Forelimb muscle (tissue), 1 donor: ENCODE data around the gene PCDHB14. TPM values are rescaled to one million over a fixed set of nuclear protein-coding genes. Genes with fewer than 3 reads are reported as not detected.

ENCODE experiments used
- polyA plus RNA-seq: library from polyadenylated mRNA; unstranded; fragments of 120-200 nt; gene quantifications from one replicate; pipeline ENCODE4 v1.2.1, GENCODE V29; 2013; ENCODE audit not compliant: insufficient read length

PCDHB14 gene
- polyA plus RNA-seq, 1 donor = 6.3 TPM

Other genes starting within 250 kb of the PCDHB14 start
- 0.11 TPM for gene PCDHB1, start 172.0 kb upstream of the PCDHB14 start, polyA plus RNA-seq
- gene PCDHB2, start 128.7 kb upstream of the PCDHB14 start, polyA plus RNA-seq = 2.2 TPM
- 1.6 TPM for gene PCDHB3, start 122.9 kb upstream of the PCDHB14 start, polyA plus RNA-seq
- 3.1 TPM for gene PCDHB4, start 101.5 kb upstream of the PCDHB14 start, polyA plus RNA-seq
- gene PCDHB5, start 88.1 kb upstream of the PCDHB14 start, polyA plus RNA-seq = 3.8 TPM
- gene PCDHB6, start 73.3 kb upstream of the PCDHB14 start, polyA plus RNA-seq = 1.4 TPM
- gene PCDHB7, start 50.7 kb upstream of the PCDHB14 start, polyA plus RNA-seq = 1.9 TPM
- gene PCDHB8, start 45.6 kb upstream of the PCDHB14 start, polyA plus RNA-seq = 1.8 TPM
- gene PCDHB16, start 41.0 kb upstream of the PCDHB14 start, polyA plus RNA-seq = 2.5 TPM
- gene PCDHB9, start 36.2 kb upstream of the PCDHB14 start, polyA plus RNA-seq = 2.9 TPM
- gene PCDHB10, start 31.0 kb upstream of the PCDHB14 start, polyA plus RNA-seq = 3.6 TPM
- 2.2 TPM for gene PCDHB11, start 23.7 kb upstream of the PCDHB14 start, polyA plus RNA-seq
- 2.5 TPM for gene PCDHB12, start 14.6 kb upstream of the PCDHB14 start, polyA plus RNA-seq
- gene PCDHB13, start 9.4 kb upstream of the PCDHB14 start, polyA plus RNA-seq = 2.4 TPM
- 7.0 TPM for gene PCDHB15, start 22.1 kb downstream of the PCDHB14 start, polyA plus RNA-seq
- 0.10 TPM for gene SLC25A2, start 80.7 kb downstream of the PCDHB14 start, polyA plus RNA-seq
- 76.1 TPM for gene TAF7, start 97.4 kb downstream of the PCDHB14 start, polyA plus RNA-seq
- gene PCDHGA1, start 107.2 kb downstream of the PCDHB14 start, polyA plus RNA-seq = 0.58 TPM
- gene PCDHGA2, start 115.4 kb downstream of the PCDHB14 start, polyA plus RNA-seq = 2.1 TPM
- 1.1 TPM for gene PCDHGA3, start 120.5 kb downstream of the PCDHB14 start, polyA plus RNA-seq
- 0.49 TPM for gene PCDHGB1, start 126.8 kb downstream of the PCDHB14 start, polyA plus RNA-seq
- 1.0 TPM for gene PCDHGA4, start 131.7 kb downstream of the PCDHB14 start, polyA plus RNA-seq
- 1.7 TPM for gene PCDHGB2, start 136.7 kb downstream of the PCDHB14 start, polyA plus RNA-seq
- 2.6 TPM for gene PCDHGA5, start 140.8 kb downstream of the PCDHB14 start, polyA plus RNA-seq
- 1.6 TPM for gene PCDHGB3, start 146.9 kb downstream of the PCDHB14 start, polyA plus RNA-seq
- gene PCDHGA6, start 150.5 kb downstream of the PCDHB14 start, polyA plus RNA-seq = 2.6 TPM
- 1.4 TPM for gene PCDHGA7, start 159.4 kb downstream of the PCDHB14 start, polyA plus RNA-seq
- 1.7 TPM for gene PCDHGB4, start 164.4 kb downstream of the PCDHB14 start, polyA plus RNA-seq
- 0.73 TPM for gene PCDHGA8, start 169.3 kb downstream of the PCDHB14 start, polyA plus RNA-seq
- gene PCDHGB5, start 174.6 kb downstream of the PCDHB14 start, polyA plus RNA-seq = 3.1 TPM
- 3.3 TPM for gene PCDHGA9, start 179.4 kb downstream of the PCDHB14 start, polyA plus RNA-seq
- gene PCDHGB6, start 184.7 kb downstream of the PCDHB14 start, polyA plus RNA-seq = 3.5 TPM
- gene PCDHGA10, start 189.6 kb downstream of the PCDHB14 start, polyA plus RNA-seq = 1.4 TPM
- 7.0 TPM for gene PCDHGB7, start 194.3 kb downstream of the PCDHB14 start, polyA plus RNA-seq
- 2.7 TPM for gene PCDHGA11, start 197.7 kb downstream of the PCDHB14 start, polyA plus RNA-seq
- gene PCDHGA12, start 207.2 kb downstream of the PCDHB14 start, polyA plus RNA-seq = 1.7 TPM